ENCODE data around the gene MEN1.

The MEN1 gene

DNA sequence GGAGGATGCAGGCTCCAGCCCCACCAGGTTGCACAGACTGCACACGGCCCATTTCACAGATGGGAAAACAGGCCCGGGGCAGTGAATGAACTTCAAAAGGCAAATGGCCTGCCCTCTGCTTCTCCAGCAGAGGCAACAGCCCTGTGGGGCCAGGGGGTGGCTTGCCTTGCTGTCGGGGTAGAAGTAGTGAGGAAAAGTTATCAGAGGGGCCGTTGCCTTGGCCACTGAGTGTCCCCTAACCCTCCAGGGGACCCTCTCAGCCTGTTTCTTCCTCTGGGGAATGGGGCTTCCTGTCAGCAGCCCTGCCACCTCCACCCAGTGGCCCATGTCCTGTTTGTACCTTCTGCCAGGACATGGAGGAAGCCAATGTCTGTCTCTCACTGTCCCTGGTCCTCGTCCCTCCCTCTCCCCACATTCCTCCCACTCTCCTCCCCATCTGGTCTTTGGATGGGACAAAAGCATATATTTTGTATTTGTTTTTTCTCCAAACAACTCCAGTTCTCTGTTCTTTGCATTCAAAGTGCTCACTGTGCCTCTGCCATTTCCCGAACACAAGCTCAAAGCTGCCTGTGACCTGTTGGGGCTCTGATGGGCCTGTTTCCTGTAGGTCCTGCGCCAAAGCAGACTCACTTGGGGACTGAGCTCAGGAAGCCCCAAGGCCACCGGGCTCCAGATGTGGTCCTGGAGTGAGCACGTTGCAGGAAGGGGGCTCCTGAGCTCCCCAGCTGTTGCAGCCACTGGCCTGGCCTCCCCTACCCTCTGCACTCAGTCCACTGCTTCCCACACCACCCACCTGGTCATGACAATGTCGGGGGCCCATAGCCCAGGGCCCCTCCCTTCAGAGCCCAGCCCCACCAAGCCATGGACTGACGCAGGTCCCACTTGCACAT, 16.8 kb downstream of the MEN1 start:
- H3K4me3 ChIP-seq (replicated peaks; ENCODE audit: low read depth, low read length) = no peak overlapping the region
- TF ChIP-seq, protein P1, sequence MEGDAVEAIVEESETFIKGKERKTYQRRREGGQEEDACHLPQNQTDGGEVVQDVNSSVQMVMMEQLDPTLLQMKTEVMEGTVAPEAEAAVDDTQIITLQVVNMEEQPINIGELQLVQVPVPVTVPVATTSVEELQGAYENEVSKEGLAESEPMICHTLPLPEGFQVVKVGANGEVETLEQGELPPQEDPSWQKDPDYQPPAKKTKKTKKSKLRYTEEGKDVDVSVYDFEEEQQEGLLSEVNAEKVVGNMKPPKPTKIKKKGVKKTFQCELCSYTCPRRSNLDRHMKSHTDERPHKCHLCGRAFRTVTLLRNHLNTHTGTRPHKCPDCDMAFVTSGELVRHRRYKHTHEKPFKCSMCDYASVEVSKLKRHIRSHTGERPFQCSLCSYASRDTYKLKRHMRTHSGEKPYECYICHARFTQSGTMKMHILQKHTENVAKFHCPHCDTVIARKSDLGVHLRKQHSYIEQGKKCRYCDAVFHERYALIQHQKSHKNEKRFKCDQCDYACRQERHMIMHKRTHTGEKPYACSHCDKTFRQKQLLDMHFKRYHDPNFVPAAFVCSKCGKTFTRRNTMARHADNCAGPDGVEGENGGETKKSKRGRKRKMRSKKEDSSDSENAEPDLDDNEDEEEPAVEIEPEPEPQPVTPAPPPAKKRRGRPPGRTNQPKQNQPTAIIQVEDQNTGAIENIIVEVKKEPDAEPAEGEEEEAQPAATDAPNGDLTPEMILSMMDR (IDR thresholded peaks at IDR 0.05; ENCODE audit: low read depth, low read length, missing control alignments) = no peak

DNA sequence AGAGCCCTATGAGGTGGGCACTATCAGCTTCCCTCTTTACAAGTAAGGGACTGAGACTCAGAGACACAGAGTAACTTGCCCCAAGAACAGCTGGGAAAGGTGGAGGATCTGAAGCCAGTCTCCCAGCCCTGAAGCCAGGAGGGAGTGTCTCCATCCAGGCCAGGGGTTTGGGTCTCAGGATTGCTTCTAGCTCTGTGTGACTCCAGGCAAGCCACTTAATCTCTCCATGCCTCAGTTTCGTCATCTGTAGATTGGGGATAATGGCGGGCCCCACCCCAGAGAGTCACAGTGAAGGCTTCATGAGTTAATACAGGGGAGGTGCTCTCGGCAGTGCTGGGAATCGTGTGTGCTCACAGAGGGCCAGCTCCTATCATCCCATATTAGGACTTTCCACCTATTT, 17.9 kb downstream of the MEN1 start:
- TF ChIP-seq, protein P1 (IDR thresholded peaks at IDR 0.05; ENCODE audit: low read depth, low read length, missing control alignments) = no peak
- no peak overlapping the region for H3K4me3 ChIP-seq (replicated peaks; ENCODE audit: low read depth, low read length)
- DNase-seq (ENCODE audit: extremely low read depth, low read depth) = no peak

More for the DNA sequence above, 16.8 kb downstream of the MEN1 start:
- no peak for DNase-seq (ENCODE audit: extremely low read depth, low read depth)

DNA sequence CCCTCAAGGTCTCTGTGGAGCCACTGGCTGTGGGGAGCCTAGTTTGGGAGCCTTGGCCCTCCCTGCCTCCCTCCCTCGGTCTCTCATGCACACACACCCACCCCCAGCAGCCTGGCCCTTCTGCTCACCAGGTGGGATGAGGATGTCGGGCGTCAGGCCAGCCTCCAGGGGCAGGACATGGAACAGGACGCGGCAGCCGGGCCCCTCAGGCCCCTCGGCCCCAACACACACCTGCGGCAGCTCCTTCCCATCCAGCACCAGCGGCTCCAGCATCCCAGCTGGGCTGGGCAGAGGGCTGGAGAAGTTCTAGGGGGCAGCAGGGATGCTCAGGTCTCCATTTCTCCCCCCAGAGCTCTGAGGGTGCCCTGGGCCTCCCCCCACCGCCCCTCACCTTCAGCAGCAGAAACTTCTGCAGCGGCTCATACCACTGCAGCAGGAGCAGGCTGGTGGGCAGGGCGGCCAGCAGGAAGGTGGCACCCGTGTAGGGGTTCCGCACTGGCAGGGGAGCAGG, 18.5 kb downstream of the MEN1 start:
- TF ChIP-seq, protein P1 (IDR thresholded peaks at IDR 0.05; ENCODE audit: low read depth, low read length, missing control alignments) = no peak
- no peak overlapping the region for H3K4me3 ChIP-seq (replicated peaks; ENCODE audit: low read depth, low read length)
- DNase-seq (ENCODE audit: extremely low read depth, low read depth) = no peak

DNA sequence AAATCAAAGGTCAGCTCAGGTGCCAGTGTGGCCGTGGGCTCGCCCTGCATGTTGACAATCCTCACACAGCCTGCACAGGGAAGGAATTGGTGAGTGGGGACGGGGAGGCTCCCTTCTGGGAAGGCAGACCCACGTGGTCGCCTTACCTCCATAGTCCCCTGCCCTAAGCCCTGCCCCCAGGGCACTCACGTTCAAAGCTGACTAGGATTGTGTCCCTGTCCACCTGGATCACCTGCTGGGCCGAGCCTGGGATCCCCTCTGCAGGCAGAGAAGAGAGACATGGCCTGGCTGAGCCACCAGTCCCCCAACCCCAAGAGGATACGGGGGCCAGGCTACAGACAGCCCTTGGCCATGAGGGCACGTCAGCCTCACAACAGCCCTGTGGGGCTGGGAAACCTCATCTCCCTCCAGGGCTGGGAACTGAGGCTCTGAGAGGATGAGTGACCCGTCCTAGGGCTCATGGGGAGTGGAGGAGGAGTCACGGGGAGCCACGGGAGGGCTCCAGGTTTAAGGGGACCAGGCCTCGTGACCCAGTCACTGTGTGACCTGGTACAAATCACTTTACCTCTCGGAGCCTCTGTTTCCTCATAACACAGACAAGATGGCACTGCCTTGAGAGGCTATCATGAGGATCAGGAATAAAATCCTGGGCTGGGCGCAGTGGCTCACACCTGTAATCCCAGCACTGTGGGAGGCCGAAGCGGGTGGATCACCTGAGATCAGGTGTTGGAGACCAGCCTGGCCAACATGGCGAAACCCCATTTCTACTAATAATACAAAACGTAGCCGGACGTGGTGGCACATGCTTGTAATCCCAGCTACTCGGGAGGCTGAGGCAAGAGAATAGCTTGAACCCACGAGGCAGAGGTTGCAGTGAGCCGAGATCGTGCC, 19.9 kb downstream of the MEN1 start:
- DNase-seq (ENCODE audit: extremely low read depth, low read depth) = no peak
- no peak overlapping the region for H3K4me3 ChIP-seq (replicated peaks; ENCODE audit: low read depth, low read length)
- TF ChIP-seq, protein P1 (IDR thresholded peaks at IDR 0.05; ENCODE audit: low read depth, low read length, missing control alignments) = no peak

DNA sequence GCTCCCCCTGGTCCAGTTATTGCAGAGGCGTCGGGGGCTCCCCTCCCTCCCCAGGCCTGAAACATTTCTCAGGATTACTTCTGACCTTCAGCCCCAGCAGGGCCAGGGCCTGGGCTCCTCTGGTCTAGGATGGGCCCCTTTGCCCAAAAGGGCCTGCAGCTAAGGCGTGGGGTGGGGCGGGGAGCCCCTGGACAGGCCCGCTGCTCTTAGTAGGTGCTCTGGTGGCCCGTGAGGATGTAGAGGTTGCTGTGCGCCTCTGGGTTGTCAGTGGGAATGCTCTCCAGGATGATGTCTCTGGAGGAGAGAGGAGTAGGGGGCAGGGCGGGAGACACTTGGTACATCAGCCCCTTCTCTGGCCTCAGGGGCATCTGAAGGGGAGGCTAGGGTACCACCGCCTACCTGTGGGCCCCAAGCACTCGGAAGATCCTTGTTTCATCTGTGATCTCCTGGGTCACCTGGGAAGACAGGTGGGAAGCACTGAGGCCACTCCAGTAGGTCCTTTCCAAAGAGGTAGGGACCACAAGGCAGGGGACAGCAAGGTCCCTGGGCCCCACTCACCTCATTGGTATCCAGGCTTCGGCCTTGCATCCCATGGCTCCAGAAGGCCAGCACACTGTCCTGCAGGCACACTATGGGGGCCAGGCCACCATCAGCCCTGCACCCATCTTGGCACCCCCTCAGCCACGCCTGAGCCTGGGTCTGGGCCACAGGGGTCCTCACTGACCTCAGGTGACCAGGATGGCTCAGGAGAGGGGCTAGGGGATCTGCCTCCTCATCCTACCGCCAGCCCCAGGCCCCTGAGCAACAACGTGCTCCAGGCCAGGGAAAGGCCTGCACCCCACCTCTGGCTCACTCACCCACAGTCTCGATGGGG, 20.8 kb downstream of the MEN1 start:
- no peak for DNase-seq (ENCODE audit: extremely low read depth, low read depth)
- no peak overlapping the region for H3K4me3 ChIP-seq (replicated peaks; ENCODE audit: low read depth, low read length)
- TF ChIP-seq, protein P1 (IDR thresholded peaks at IDR 0.05; ENCODE audit: low read depth, low read length, missing control alignments) = no peak
